T-helper 2 cell treated with Interferon-gamma antibody and Interleukin-4, amounts not matched to agents 100 ng/mL and 5 ng/mL, for 36 hours (primary cell): ENCODE results near the gene CDC42EP1. TPM values are rescaled to one million over a fixed set of nuclear protein-coding genes. Genes with fewer than 3 reads are reported as not detected.
"Not testable (repeated sequence)": the region's sequence is repeated elsewhere in the genome, so short reads cannot be mapped to it uniquely, and the experiment has no call there.

Experiments used
- intact Hi-C: fragments of 100-400 bp; cut with micrococcal nuclease; formaldehyde crosslinking; loops from one replicate; pipeline ENCODE4 v1.15.1; 2023
- total RNA-seq: library from RNA; stranded (reverse); gene quantifications from 2 replicates; pipeline ENCODE4 v1.2.3, GENCODE V29; 2022

CDC42EP1 gene
- total RNA-seq, 1 donor from 2014 or later, result 0.16 TPM

DNA sequence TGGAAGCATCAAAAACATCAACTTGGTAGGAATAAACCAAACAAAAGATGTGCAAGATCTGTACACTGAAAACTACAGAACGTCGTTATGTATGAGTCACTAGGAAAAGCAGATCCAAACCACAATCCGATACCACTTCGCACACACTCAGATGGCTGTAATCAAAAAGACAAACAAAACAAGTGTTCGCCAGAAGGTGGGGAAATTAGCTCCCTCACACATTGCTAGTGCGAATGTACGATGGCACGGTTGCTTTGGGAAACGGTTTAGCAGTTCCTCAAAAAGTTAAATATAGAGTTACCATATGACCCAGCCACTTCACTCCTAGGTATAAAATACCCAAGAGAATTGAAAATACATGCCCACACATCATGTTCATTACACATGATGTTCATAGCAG lies 26.3 kb upstream of the CDC42EP1 start:
- intact Hi-C loops, result no loop called here

DNA sequence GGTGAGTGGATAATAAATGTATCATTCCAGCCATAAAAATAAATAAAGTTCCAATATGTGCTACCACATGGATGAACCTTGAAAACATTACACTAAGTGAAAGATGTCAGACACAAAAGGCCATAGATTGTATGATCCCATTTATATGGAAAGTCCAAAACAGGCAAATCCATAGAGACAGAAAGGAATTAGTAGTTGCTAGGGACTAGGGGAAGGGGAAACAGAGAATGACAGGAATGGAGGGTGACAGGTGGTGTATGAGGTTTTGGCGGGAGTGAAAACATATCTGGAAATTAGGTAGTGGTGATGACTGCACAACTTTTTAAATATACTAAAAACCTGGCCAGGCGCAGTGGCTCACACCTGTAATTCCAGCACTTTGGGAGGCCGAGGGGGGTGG lies 25.8 kb upstream of the CDC42EP1 start:
- intact Hi-C loops, result no loop called here

DNA sequence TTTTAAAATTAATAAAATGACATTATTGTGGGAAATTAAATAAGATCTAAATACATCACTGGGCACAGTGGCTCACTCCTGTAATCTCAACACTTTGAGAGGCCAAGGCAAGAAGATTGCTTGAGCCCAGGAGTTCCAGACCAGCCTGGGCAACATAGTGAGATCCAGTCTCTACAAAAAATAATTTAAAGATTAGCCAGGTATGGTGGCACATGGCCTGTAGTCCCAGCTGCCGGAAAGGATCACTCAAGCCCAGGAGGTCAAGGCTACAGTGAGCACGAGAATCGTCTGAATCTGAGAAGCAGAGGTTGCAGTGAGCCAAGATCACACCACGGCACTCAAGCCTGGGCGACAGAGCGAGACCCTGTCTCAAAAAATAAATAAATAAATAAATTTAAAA lies 25.1 kb upstream of the CDC42EP1 start:
- intact Hi-C loops, result no loop called here

DNA sequence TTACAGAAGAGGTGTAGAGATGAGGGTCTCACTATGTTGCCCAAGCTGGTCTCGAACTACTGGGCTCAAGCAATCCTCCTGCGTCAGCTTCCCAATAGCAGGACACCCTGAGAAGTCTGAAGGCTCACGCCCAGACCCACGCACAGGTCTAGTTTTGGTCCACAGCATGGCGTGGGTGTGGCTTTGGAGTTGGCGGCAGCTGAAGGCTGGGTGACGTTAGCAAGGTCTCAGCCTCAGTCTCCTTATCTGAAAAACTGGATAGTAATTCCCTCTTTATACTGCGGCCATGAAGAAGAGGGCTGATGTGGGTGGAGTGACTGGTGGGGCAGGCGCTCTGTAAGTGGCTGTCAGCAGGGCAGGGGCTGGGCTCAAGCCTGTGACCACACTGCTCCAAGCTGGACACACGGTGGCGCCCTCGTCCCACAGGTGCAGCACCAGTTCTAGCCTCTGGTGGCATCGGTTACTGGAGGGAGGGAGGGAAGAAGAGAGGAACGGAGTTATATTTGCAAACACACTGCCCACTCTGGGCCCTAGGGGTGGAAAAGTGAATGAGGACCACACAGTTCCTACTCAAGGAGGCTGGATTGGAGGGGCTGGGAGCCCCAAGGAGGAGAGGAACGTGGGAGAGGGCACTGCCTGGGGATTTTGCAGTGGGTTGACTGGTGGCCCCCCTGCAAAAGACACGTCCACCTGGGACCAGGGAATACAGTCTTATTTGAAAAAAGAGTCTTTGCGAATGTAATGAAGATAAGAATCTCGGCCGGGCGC lies 21.5 kb upstream of the CDC42EP1 start:
- intact Hi-C loops, result loop anchor here (1.0 kb wide), 2 partner anchors 29 to 54 kb away; no protein-coding TSS in a partner anchor

DNA sequence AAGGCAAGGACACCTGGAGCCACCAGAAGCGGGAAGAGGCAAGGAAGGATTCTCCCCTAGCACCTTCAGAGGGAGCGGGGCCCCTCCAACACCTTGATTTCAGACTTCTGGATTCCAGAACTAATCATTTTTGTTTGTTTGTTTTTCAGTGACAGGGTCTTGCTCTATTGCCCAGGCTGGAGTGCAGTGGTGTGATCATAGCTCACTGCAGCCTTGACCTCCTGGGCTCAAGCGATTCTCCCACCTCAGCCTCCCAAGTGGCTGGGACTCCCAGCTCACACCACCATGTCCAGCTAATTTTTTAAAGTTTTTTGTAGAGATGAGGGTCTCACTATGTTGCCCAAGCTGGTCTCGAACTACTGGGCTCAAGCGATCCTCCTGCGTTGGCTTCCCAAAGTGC lies 20.5 kb upstream of the CDC42EP1 start:
- intact Hi-C loops, result not testable (repeated sequence)

DNA sequence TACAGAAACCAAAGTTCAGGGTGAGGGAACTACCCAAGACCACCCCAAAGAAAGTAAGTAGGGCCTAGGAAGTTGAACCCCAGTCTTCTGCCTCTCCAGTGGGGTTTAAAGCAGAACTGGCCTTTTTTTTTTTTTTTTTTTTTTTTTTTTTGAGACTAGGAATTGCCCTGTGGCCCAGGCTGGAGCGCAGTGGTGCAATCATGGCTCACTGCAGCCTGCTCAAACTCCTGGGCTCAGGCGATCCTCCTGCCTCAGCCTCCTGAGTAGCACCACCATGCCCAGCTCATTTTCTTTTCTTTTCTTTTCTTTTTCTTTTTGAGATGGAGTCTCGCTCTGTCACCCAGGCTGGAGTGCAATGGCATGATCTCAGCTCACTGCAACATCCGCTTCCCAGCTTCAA lies 17.9 kb upstream of the CDC42EP1 start:
- intact Hi-C loops, result not testable (repeated sequence)

DNA sequence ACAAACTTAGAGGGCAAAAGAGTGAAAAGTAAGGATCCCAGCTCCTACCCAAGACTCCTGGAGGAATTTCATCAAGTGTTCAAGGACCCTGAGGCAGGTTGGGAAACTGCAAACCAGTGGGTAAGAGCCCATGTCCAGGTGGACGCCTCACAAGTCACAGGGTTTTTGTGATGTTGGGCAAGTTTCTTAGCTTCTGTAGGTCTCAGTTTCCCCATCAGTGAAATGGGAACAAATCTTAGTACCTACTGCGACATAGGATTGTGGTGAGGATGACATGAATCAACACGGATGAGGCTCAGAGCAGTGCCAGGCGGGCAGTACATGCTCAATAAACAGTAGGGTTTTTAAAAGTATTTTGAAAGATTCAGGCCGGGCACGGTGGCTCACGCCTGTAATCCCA lies 17.3 kb upstream of the CDC42EP1 start:
- intact Hi-C loops, result no loop called here

DNA sequence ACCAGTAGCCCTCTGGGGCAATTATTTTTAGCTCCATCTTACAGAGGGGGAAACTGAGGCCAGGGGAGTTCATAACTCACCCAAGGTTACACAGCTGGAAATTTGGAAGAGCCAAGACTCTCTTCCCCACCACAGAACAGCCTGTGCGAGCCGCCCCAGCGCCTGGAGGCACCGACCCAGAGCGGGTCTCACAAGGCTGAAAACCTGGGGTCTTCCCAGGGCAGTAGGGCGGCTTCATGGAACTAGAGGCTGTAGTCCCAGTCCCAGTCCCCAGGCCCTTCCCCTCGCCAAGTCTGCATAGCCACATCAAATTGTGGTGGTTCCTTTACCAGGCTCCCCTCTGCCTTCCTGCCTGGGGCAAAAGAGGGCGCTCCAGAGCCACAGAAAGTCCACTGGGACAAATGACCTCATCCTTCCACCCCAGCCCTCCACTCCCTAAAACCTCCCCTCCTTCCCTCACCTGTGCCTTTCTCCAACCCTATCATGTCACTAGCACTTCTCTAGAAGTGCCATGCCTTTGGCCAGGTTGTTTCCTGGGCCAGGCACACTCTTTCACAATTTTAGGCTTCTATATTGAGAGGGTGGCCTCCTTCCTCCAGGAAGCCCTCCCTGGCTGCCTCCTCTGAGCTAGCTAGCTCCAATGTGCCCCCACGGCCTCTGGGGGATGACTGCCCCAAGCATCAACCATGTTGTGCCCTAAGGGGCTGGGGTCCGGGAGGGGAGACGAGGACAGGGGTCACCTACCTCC lies 15.2 kb upstream of the CDC42EP1 start:
- intact Hi-C loops, result no loop called here

DNA sequence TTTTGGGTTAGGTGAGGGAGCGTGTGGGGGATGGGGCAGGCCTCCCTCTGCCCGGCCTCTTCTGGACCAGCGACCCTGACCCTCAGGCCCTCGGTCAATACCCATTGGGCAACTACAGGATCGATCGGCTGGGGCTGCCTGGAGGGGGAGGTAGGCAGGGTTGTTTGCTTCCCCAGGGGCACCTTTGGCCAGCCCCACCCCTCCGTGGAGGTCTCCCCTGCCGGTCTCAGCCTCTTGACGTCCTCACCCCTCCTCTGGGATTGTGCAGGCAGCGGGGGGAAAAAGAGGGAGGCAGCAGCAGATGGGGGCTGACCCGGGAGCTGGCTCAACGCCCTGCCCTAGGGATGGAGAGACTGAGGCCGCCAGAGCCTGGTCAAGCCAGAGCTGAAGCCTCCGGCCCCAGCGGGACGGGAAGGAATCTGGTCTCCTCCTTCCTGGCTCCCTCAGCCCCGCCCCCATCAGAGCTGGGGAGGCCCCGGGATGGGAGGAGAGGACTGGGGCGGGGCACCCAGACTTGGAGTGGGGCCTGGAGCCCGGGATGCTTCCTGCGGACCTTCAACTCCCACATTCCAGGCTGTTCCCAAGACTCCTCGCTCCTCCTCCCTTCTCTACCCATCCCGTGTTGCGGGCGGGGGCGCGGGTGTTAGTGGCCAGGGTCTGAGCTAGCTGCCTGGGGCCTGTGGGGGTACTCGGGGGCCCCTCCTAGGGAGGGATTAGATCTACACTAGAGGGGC lies 14.4 kb upstream of the CDC42EP1 start:
- intact Hi-C loops, result no loop called here

DNA sequence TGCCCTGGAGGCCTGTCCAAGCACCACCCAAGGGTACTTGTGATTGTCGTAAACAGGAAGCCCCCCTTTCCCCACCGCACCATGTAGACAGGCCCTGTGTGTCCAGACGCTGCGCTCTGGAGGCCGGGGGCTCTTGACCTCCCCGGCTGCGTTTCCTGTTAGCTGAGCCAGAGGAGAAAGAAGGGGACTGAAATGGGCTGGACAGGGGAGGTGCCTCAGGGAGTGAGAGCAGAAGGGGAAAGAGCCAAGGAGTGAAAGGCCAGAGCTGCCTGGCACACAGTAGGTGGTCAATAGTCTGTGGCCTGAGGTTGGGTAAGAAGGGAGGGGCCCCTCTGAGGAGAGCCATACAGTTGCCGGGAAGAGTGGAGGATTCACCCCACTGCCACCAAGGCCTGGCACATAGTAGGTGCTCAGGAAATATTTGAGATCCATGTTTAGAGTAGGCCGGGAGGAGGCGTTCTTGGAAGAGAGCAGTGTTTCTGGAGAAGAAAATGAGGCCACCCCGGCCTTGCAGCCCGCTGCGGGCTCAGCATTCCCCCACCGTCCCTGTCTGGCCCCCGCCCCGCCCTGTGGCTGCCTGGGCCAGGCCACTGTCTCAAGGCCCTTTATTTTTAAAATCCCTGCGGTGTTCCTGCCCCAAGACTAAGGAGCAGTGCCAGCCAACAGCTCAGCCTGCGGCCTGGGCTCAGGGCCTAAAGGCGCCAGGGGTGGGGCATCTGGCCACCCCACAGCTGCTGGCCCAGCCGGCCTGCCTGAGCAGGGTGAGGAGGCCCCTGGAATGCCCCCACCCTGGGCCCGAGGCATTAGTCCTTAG lies 13.6 kb upstream of the CDC42EP1 start:
- intact Hi-C loops, result no loop called here

DNA sequence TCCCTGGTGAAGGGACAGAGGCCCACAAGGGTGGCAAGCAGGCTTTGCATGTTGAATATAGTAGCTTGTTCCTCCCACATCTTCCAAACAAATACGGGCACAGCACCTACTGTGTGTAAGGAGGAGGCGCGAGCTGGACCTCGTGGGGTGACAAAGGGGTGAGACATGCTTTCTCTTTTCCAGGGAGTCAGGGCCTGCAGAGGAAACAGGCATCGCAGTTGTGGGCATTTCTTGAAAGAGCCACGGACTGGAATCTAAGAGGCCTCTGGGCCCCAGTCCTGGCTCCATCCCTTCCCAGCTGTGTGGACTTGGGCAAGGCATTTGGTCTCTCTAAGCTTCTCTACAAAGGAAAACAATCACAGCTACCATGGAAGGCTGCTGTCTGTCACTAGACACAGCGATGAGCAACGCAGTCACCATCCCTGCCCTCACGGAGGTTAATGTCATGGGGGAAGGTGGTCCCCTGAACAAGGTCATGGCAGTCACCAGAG lies 13.0 kb upstream of the CDC42EP1 start:
- intact Hi-C loops, result no loop called here

DNA sequence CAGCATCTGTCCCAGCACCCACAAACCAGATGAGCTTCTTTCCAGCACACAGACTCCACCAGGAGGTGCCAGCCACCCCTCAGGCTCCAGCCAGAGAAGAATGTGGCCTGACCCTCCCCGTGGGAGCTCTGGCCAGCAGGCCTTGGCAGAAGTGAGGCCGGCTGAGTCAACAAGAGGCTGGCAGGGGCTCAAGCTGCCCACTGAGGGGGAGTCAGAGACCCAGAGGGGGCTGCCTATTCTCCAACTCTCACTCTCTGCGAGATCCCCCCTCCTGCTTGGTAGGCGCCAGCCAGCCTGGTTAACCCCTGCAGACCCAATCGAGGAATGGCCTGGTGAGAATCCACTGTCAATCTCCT lies 10.6 kb upstream of the CDC42EP1 start:
- intact Hi-C loops, result no loop called here

DNA sequence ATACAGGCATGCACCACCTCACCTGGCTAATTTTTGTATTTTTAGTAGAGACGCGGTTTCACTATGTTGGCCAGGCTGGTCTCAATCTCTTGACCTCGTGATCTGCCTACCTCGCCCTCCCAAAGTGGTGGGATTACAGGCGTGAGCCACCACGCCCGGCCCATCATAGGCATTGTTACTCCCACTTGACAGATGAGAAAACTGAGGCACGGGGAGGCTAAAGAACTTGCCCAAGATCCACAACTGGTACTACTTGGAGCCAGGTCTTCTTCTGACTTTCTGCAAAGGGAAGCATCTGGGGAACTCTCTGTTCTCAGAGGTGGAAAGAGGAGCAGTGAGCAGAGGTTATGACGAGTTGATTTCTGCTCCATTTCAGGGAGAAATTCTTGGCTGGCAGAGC lies 9.4 kb upstream of the CDC42EP1 start:
- intact Hi-C loops, result not testable (repeated sequence)

DNA sequence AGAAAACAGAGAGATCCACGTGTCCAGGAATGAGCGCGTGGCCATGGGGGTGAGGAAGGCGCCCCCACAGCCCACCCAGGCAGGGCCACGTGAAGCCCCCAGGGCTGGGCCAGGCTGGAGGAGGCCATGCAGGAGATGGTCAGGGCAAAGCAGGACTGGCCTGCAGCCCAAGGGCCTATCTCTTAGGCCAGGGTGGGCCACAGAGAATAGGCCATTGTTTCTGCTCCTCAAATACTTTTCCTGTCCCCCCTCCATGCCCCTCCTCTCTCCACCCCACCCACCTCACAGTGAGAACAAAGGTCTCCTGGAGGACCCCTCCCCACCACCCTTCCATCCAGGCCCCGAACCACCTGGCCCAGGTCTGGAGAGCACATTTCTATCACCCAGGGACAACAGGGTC lies 8.3 kb upstream of the CDC42EP1 start:
- intact Hi-C loops, result no loop called here

DNA sequence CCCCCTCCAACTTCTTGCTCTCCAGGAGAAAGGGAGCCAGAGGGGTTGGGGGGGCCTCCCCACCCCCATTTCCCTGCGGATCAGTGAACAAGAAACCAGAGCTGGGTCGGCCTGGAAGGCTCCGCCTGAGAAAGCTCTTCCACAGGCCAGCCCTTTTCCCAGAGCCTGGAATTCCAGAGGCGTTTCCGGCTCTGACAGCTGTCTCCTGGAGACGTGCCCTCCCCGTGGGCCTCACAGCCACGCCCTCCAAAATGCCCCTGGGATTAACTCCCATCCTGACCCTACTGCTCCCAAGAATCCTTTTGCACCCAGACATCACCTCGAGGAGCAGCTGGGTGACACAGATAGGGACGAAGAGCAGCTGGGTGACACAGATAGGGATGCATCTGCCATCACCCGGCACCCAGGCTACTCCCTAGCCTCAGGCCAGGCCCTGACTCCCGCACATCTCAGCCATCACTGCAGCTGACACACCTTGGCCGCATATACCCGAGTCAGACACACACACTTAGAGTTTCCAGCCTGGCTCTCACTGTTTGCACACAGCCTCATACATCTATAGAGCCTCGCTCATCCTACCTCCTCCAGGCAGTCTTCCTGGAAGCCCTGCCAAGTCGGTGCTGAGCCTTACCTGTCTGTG lies 7.6 kb upstream of the CDC42EP1 start:
- intact Hi-C loops, result no loop called here

DNA sequence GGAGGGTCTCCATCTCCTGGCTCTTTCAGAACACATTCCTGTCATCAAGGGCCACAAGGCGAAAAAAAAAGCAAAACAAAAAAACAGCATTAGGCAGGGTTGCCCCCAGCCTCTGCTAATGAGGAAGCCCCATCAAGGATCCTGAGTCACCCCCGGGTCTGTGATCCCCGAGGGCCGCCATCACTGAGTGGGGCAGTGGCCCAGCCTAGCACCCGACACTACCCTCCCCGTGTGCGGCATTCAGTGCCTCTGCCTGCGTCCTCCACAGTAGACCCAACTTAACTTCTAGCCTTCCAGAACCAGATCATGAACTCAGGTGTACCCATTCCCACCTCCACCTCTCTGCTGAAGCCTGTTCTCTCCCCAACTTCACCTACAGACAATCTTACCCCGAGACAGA lies 6.6 kb upstream of the CDC42EP1 start:
- intact Hi-C loops, result no loop called here

DNA sequence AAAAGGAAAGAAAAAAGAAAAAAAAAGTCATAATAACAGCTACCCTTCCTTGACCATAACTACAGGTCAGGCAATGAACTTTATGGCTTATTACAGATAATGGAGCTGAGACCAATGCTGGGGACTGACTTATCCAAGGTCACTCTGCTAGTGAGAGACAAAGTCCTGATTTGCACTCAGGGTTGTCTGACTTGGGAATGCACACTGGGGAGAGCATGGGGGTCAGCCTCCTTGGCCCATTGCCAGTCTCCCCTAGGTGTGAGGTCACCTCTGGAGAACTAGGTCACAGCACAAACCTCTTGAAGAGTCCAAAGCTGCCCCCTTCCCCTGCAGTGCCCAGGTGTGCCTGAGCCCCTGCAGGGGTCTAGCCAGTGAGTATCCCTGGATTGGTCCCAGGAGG lies 5.3 kb upstream of the CDC42EP1 start:
- intact Hi-C loops, result no loop called here

DNA sequence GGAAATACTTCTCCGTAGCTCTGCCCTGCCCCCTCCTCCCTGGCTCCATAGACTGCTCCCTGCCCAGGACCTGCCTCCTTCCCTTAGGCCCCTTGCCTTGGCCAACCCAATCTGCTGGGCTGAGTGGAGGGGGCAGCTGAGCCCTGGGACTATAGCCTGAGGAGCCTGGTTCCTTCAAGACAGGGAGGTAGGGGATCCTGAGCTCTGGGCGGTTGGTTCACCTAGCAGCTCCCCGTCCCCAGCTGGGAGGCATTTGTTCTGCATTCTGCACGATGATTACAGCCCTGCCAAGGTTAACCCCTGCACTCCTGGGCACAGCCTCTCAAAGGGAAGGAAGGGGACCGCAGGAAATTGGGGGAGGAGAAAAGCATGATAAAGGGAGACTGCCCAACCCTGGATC lies 3.6 kb upstream of the CDC42EP1 start:
- intact Hi-C loops, result no loop called here

DNA sequence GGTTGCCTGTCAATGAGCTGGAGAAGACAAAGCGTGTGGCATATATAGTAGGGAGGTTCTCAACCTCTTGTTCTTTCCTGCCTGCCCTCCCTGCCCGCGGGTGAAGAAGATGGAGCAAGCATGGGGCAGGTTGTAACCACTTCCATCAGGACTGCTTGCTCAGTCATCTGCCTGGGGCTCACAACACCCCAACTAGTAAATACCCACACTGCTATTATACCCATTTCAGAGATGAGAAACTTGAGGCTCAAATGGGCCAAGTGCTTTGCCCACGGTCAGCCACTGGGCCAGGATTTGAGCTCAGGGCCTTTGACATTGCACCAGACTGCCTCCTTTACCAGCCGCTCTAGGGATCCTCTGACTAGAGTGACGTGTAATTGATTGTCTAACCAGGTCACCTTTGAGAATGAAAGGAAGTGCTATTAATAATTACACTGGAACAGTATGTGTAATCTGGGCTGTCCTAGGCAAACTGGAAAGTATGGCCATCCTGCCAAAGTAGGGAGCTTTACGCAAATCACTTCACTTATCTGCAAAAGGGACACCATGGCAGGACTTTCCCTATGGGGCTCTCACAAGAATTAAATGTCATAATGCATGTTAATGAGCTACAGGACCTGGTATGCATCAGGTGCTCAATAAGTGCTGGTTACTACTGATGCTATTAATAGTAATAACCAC lies 2.8 kb upstream of the CDC42EP1 start:
- intact Hi-C loops, result no loop called here

DNA sequence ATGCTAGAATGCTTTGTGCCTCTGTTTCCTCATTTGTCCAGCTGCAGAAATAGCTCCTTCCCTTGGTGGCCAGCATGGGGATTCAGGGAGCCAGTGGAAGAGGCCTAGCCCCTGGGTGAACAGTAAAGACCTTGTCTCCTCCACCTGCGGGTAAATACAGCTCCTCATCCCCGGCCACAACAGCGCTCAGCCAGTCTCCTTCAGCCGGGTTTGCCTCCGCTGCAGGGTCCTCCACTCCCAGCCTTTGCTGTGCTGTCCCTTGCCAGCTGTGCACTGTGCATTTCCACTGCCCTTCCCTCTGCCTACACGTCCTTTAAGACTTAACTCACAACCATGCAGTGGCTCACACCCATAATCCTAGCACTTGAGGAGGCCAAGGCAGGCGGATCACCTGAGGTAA lies 1.5 kb upstream of the CDC42EP1 start:
- intact Hi-C loops, result no loop called here
